ENCODE data around the gene CA5A. TPM values are rescaled to one million over a fixed set of nuclear protein-coding genes. Genes with fewer than 3 reads are reported as not detected.

Gene CA5A
- total RNA-seq, 1 donor from 2014 or later = not detected

DNA sequence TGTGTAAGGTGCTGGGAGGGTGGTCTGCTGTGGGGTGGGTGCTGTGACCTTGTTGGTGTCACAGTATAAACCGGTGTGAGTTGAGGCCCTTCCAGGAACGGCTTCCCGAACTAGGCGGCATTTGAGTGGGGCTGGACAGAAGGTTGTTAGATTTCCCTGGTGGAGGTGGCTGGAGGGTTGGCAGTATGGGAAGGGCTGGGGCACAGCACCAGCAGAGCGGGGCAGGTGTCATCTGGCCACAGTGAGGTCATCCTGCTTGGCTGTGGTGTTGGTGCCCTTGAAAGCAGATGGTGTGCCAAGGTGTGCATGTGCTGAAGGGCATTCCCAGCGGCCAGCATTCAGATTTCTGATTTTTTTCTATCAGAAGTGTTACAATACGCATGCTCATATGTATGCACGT lies 43.0 kb upstream of the CA5A start:
- Histone ChIP-seq H3K9me3 (no peaks in the 10 kb centered on the region), H3K27me3 (no peaks in the 10 kb centered on the region), H3K4me3 (no peak overlapping the region), H3K4me1 (no peaks in the 10 kb centered on the region), H3K27ac (no peak overlapping the region), H3K36me3 (peaks cover 7% of the 10 kb centered on the region)
- intact Hi-C loops (cut with DNase I) = no loop called here
- TF ChIP-seq, protein P1, sequence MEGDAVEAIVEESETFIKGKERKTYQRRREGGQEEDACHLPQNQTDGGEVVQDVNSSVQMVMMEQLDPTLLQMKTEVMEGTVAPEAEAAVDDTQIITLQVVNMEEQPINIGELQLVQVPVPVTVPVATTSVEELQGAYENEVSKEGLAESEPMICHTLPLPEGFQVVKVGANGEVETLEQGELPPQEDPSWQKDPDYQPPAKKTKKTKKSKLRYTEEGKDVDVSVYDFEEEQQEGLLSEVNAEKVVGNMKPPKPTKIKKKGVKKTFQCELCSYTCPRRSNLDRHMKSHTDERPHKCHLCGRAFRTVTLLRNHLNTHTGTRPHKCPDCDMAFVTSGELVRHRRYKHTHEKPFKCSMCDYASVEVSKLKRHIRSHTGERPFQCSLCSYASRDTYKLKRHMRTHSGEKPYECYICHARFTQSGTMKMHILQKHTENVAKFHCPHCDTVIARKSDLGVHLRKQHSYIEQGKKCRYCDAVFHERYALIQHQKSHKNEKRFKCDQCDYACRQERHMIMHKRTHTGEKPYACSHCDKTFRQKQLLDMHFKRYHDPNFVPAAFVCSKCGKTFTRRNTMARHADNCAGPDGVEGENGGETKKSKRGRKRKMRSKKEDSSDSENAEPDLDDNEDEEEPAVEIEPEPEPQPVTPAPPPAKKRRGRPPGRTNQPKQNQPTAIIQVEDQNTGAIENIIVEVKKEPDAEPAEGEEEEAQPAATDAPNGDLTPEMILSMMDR (IDR thresholded peaks at IDR 0.05) = no peak
- ATAC-seq (no peak), DNase-seq (no peak)

DNA sequence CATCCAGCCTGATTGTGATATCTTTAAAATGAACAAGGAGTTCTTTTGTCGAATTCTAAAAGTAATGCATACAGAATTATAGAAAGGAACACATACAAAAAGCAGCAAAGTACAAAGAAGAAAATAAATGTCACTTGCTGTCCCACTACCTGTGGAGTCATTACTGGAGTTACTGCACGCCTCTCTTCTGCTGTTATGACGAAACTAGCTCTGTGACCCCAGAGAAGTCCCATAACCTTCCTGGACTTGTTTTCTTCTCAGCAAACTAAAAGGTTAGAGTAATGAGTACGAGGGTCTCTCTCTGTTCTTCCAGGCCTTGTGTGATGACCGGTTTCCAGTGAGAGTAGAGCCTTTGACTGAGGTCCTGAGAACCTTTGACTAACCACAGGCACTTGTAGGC lies 41.8 kb upstream of the CA5A start:
- no peaks in the 10 kb centered on the region for H3K9me3 ChIP-seq
- no peak overlapping the region for H3K27ac ChIP-seq
- DNase-seq (no peak), ATAC-seq (no peak)
- intact Hi-C loops (cut with DNase I) = no loop called here
- TF ChIP-seq, protein P1 (IDR thresholded peaks at IDR 0.05) = no peak
- H3K36me3 ChIP-seq = peaks cover 5% of the 10 kb centered on the region
- H3K27me3 ChIP-seq = no peaks in the 10 kb centered on the region
- peaks cover 6% of the 10 kb centered on the region for H3K4me1 ChIP-seq
- H3K4me3 ChIP-seq = no peak overlapping the region

DNA sequence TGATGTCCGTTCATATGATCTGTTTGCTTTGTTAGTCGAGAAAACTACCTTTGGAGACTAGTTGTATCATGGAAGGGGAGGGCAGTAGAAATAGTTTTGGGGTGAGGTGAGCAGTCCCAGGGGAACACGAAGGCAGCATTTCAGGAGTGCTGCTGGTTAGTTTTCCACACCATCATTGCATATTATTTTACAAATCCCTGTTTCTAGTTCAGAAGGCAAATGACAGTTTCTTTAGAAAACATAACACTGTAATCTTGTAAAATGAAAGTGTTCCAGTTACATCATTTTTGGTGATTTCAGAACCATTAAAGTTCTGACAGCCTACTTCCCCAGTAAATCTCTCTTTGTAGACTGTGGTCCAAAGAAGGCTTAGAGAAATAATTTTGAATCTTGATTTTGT lies 40.3 kb upstream of the CA5A start:
- no peaks in the 10 kb centered on the region for H3K27me3 ChIP-seq
- DNase-seq = no peak
- peaks cover 5% of the 10 kb centered on the region for H3K36me3 ChIP-seq
- no peak overlapping the region for H3K27ac ChIP-seq
- H3K9me3 ChIP-seq = peaks cover 12% of the 10 kb centered on the region
- ATAC-seq = no peak
- no peak overlapping the region for H3K4me3 ChIP-seq
- intact Hi-C loops (cut with DNase I) = no loop called here
- TF ChIP-seq, protein P1 (IDR thresholded peaks at IDR 0.05) = no peak
- H3K4me1 ChIP-seq = peaks cover 6% of the 10 kb centered on the region

DNA sequence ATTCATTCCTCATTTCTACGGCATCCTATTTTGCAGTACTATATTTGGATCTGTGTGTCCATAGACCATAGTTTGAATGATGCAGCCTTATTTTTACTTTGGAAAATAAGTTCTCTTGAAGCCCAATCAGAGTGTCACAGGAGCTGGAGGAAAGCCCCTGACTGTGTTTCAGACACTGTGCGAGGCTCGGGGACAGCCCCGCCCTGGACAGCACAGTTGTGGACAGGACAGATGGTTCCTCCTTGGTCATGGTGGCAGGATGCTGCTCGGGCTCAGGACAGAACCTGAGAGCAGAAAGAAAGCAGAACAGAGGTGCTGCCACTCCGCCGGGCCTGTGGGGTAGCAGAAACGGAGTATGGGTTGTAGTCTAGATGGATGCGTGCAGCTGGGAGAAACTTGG lies 37.8 kb upstream of the CA5A start:
- Histone ChIP-seq H3K9me3 (peaks cover 15% of the 10 kb centered on the region), H3K27ac (no peak overlapping the region), H3K36me3 (no peaks in the 10 kb centered on the region), H3K27me3 (no peaks in the 10 kb centered on the region), H3K4me1 (peaks cover 6% of the 10 kb centered on the region), H3K4me3 (no peak overlapping the region)
- intact Hi-C loops (cut with DNase I) = no loop called here
- DNase-seq (no peak), ATAC-seq (no peak)
- TF ChIP-seq, protein P1 (IDR thresholded peaks at IDR 0.05) = no peak

DNA sequence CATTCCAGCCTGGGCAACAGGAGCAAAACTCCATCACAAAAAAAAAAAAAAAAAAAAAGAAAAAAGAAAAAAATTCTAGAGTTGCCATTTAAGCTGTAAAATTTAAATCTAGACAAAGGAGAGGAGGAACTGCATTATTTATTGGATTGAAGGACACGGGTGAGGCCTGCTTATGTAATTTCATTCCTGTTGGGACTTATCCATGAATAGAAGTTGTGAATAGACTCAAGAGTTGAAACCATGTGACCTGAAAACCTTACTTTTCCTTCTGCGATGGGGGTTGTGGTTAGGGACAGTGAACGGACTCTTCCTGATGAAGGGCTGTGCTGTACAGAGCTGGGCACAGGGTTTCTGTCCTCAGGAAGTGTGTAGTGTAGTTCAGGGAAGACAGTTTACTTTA lies 37.4 kb upstream of the CA5A start:
- DNase-seq (no peak), ATAC-seq (no peak)
- TF ChIP-seq, protein P1 (IDR thresholded peaks at IDR 0.05) = no peak
- H3K27me3 ChIP-seq = no peaks in the 10 kb centered on the region
- H3K9me3 ChIP-seq = peaks cover 15% of the 10 kb centered on the region
- H3K36me3 ChIP-seq = no peaks in the 10 kb centered on the region
- H3K4me1 ChIP-seq = peaks cover 6% of the 10 kb centered on the region
- no peak overlapping the region for H3K4me3 ChIP-seq
- intact Hi-C loops (cut with DNase I) = no loop called here
- H3K27ac ChIP-seq = no peak overlapping the region

DNA sequence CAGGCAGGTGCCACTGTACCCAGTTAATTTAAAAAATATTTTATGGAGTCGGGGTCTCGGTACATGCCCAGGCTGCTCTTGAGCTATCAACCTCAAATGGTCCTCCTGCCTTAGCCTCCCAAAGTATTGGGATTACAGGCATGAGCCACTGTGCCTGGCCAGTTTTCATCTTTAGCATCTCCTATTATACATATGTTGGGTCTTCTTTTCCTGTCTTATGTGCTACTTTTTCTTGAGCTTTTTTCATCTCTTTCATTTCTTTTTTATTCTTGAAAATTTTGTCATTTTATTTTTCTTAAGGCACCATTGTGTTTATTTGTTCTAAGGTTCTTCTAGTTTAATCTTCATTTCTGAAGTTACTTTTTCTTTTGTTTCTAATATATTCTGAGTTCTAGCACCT lies 35.6 kb upstream of the CA5A start:
- Histone ChIP-seq H3K27me3 (no peaks in the 10 kb centered on the region), H3K9me3 (peaks cover 15% of the 10 kb centered on the region), H3K4me3 (no peak overlapping the region), H3K4me1 (peaks cover 10% of the 10 kb centered on the region), H3K27ac (no peak overlapping the region), H3K36me3 (no peaks in the 10 kb centered on the region)
- TF ChIP-seq, protein P1 (IDR thresholded peaks at IDR 0.05) = no peak
- DNase-seq = no peak
- intact Hi-C loops (cut with DNase I) = no loop called here
- ATAC-seq = no peak
